CD14-positive monocyte (primary cell): ENCODE measurements around the gene IRF2BP2. TPM values are rescaled to one million over a fixed set of nuclear protein-coding genes. Genes with fewer than 3 reads are reported as not detected.

ENCODE experiments used
- DNase-seq, 3 donors: peaks; one replicate each; pipeline ENCODE4 v3.0.0-alpha.2; 2011 to 2022
- H2AFZ ChIP-seq: 2 replicates; pipeline ENCODE4 v1.6.0; 2012; ENCODE audit warnings: mild to moderate bottlenecking, low read depth, low read length, inconsistent platforms; ENCODE audit not compliant: insufficient read depth, poor library complexity, severe bottlenecking
- H3K27ac ChIP-seq, 2 donors: 1 replicate in 1 of 2; 2 replicates in 1 of 2; pipeline ENCODE4 v1.5.1; 2012 to 2013; ENCODE audit warnings: low read length in 2 of 2, control low read depth in 1 of 2, inconsistent platforms in 1 of 2, low read depth in 1 of 2, mild to moderate bottlenecking in 1 of 2
- H3K27me3 ChIP-seq, 2 donors: one replicate each; pipeline versions ENCODE4 v1.6.0 to v1.6.1; 2011 to 2013; ENCODE audit warnings: low read length in 2 of 2; ENCODE audit not compliant: control insufficient read depth in 2 of 2, insufficient read depth in 2 of 2
- H3K36me3 ChIP-seq, 2 donors: replicated peaks in 1 of 2; 1 replicate in 1 of 2; 2 replicates in 1 of 2; pipeline versions ENCODE4 v1.5.1 to v1.6.1; 2012 to 2013; ENCODE audit warnings: low read length in 2 of 2, control low read depth in 1 of 2, inconsistent platforms in 1 of 2, mild to moderate bottlenecking in 1 of 2; ENCODE audit not compliant: insufficient read depth in 2 of 2, control insufficient read depth in 1 of 2
- H3K4me1 ChIP-seq, 2 donors: 1 replicate in 1 of 2; 2 replicates in 1 of 2; pipeline versions ENCODE4 v1.5.1 to v1.6.1; 2012 to 2013; ENCODE audit warnings: low read length in 2 of 2, control low read depth in 1 of 2, inconsistent platforms in 1 of 2, mild to moderate bottlenecking in 1 of 2, moderate library complexity in 1 of 2; ENCODE audit not compliant: insufficient read depth in 2 of 2, control insufficient read depth in 1 of 2
- H3K4me2 ChIP-seq: replicated peaks from 2 replicates; pipeline ENCODE3; 2012; ENCODE audit warnings: low read length, moderate library complexity, mild to moderate bottlenecking; ENCODE audit not compliant: poor library complexity, severe bottlenecking; ENCODE audit errors: extremely low read depth
- H3K4me3 ChIP-seq, 3 experiments: fragments of 200-600 bp in 1 of 3; sonication (generic) in 1 of 3; replicated peaks in 1 of 3; 1 replicate in 2 of 3; 2 replicates in 1 of 3; pipeline ENCODE4 v1.5.1; 2011 to 2013; ENCODE audit warnings: low read length in 3 of 3, mild to moderate bottlenecking in 3 of 3, control low read depth in 2 of 3, low read depth in 2 of 3, inconsistent platforms in 1 of 3, moderate library complexity in 1 of 3
- H3K79me2 ChIP-seq: 2 replicates; pipeline ENCODE4 v1.6.0; 2012; ENCODE audit warnings: mild to moderate bottlenecking, control low read depth, inconsistent platforms, low read length, moderate library complexity; ENCODE audit not compliant: insufficient read depth
- H3K9ac ChIP-seq: 2 replicates; pipeline ENCODE4 v1.6.0; 2017; ENCODE audit warnings: low read length, mild to moderate bottlenecking; ENCODE audit not compliant: insufficient read depth, poor library complexity, severe bottlenecking
- H3K9me3 ChIP-seq, 2 donors: replicated peaks in 1 of 2; 1 replicate in 1 of 2; 2 replicates in 1 of 2; pipeline versions ENCODE4 v1.5.1 to v1.6.1; 2012 to 2013; ENCODE audit warnings: low read length in 2 of 2, control low read depth in 1 of 2; ENCODE audit not compliant: control insufficient read depth in 1 of 2, insufficient read depth in 1 of 2
- H4K20me1 ChIP-seq: 2 replicates; pipeline ENCODE4 v1.6.0; 2012; ENCODE audit warnings: mild to moderate bottlenecking, low read length, control low read depth, moderate library complexity; ENCODE audit not compliant: insufficient read depth
- H3K27ac Mint-ChIP-seq, 7 donors: one replicate each; pipeline ENCODE4 v1.8.0; 2020; ENCODE audit warnings: mild to moderate bottlenecking in 7 of 7, mixed read lengths in 7 of 7, moderate library complexity in 6 of 7, inconsistent platforms in 2 of 7
- H3K27me3 Mint-ChIP-seq, 3 donors: one replicate each; pipeline ENCODE4 v1.8.0; 2021 to 2022; ENCODE audit warnings: low read depth in 3 of 3, mild to moderate bottlenecking in 3 of 3, mixed read lengths in 3 of 3, moderate library complexity in 3 of 3, inconsistent platforms in 1 of 3
- H3K36me3 Mint-ChIP-seq, 2 donors: one replicate each; pipeline ENCODE4 v1.8.0; 2020; ENCODE audit warnings: mixed read lengths in 2 of 2, inconsistent platforms in 1 of 2, mild to moderate bottlenecking in 1 of 2
- H3K4me1 Mint-ChIP-seq: one replicate; pipeline ENCODE4 v1.8.0; 2020; ENCODE audit warnings: mild to moderate bottlenecking, mixed read lengths
- H3K4me3 Mint-ChIP-seq, 2 donors: one replicate each; pipeline ENCODE4 v1.8.0; 2020; ENCODE audit warnings: mild to moderate bottlenecking in 2 of 2, mixed read lengths in 2 of 2, moderate library complexity in 1 of 2
- H3K9me3 Mint-ChIP-seq, 7 donors: one replicate each; pipeline ENCODE4 v1.8.0; 2020 to 2022; ENCODE audit warnings: mixed read lengths in 7 of 7, mild to moderate bottlenecking in 6 of 7, moderate library complexity in 6 of 7, inconsistent platforms in 2 of 7
- CTCF ChIP-seq: fragments of 200-600 bp; IDR thresholded peaks from one replicate; pipeline ENCODE4 v1.8.0; 2022; ENCODE audit warnings: antibody characterized with exemption, mild to moderate bottlenecking
- WGBS: methylation state at CpG from one replicate; pipeline ENCODE4 v1.1.5; 2013; ENCODE audit warnings: missing lambda C conversion rate; ENCODE audit not compliant: insufficient coverage; 5-methylcytosine and 5-hydroxymethylcytosine counted together
- intact Hi-C, 2 donors: fragments of 100-400 bp; cut with micrococcal nuclease; formaldehyde crosslinking; loops; one replicate each; pipeline versions ENCODE4 v1.15.0 to v1.15.1; 2023
- polyA plus RNA-seq, 3 donors: library from polyadenylated mRNA; depleted of rRNA in 1 of 3; unstranded in 2 of 3; stranded (reverse) in 1 of 3; fragments of 300-500 nt in 2 of 3; fragments of >200 nt in 1 of 3; fragmentation: Illumina TruSeq in 2 of 3; gene quantifications; 1 replicate in 2 of 3; 2 replicates in 1 of 3; pipeline ENCODE4 v1.2.3, GENCODE V29; 2012 to 2021

IRF2BP2 gene
- polyA plus RNA-seq, 3 donors, result 22.4 to 656 (median 22.6) TPM

GRCh38 chr1:234602334-234603220 lies 7.4 kb downstream of the IRF2BP2 start:
- Histone ChIP-seq H3K27ac (peak overlapping the region; percentile 3 to 98), H3K9me3 (no peaks in the 10 kb centered on the region), H4K20me1 (peaks cover 72% of the 10 kb centered on the region), H2AFZ (no peak overlapping the region), H3K79me2 (peaks cover 78% of the 10 kb centered on the region), H3K4me1 (peaks cover 60 to 81% of the 10 kb centered on the region in 2 donors), H3K27me3 (no peaks in the 10 kb centered on the region), H3K9ac (peak overlapping the region; percentile 98), H3K36me3 (peaks cover 40 to 41% of the 10 kb centered on the region in 2 donors), H3K4me2 (peak overlapping the region; percentile 99), H3K4me3 (peak overlapping the region in 2 of 3 experiments; percentile 89 to 95)
- Mint-ChIP-seq H3K27ac (peak overlapping the region; percentile 92 to 100 (median 95)), H3K4me3 (peak overlapping the region; percentile 53 to 100), H3K9me3 (peaks cover 0 to 6% (median 0%) of the 10 kb centered on the region in 7 donors), H3K36me3 (peaks cover 52 to 54% of the 10 kb centered on the region in 2 donors), H3K27me3 (no peaks in the 10 kb centered on the region), H3K4me1 (peaks cover 41% of the 10 kb centered on the region)
- DNase-seq, result peak; percentile 79 to 86 (median 84)
- TF ChIP-seq CTCF, result no peak
- intact Hi-C loops, result loop anchor here (5.0 to 10.0 kb wide), 3 partner anchors 278 to 480 kb away; no protein-coding TSS in a partner anchor
- WGBS, result no CpG with 5 or more reads among the region's 7 CpGs

GRCh38 chr1:234601301-234602017 lies 8.5 kb downstream of the IRF2BP2 start:
- no peak for TF ChIP-seq CTCF
- WGBS, result no CpG with 5 or more reads among the region's 10 CpGs
- no peak overlapping the region for H3K9ac ChIP-seq
- Mint-ChIP-seq H3K27ac (peak overlapping the region; percentile 84 to 100 (median 92)), H3K4me3 (peak overlapping the region in 1 of 2 donors; percentile 100), H3K27me3 (no peaks in the 10 kb centered on the region), H3K4me1 (peaks cover 41% of the 10 kb centered on the region), H3K9me3 (peaks cover 0 to 2% (median 0%) of the 10 kb centered on the region in 7 donors), H3K36me3 (peaks cover 41 to 44% of the 10 kb centered on the region in 2 donors)
- peak overlapping the region; percentile 34 to 98 for H3K27ac ChIP-seq
- H3K36me3 ChIP-seq, result peaks cover 29 to 30% of the 10 kb centered on the region in 2 donors
- peak overlapping the region in 1 of 3 experiments; percentile 95 for H3K4me3 ChIP-seq
- peak in 2 of 3 donors; percentile 58 for DNase-seq
- H3K79me2 ChIP-seq, result peaks cover 66% of the 10 kb centered on the region
- H4K20me1 ChIP-seq, result peaks cover 61% of the 10 kb centered on the region
- H2AFZ ChIP-seq, result no peak overlapping the region
- peak overlapping the region; percentile 99 for H3K4me2 ChIP-seq
- H3K27me3 ChIP-seq, result no peaks in the 10 kb centered on the region
- no peaks in the 10 kb centered on the region for H3K9me3 ChIP-seq
- intact Hi-C loops, result loop anchor here (2.0 to 10.0 kb wide), 4 partner anchors 103 to 481 kb away; no protein-coding TSS in a partner anchor
- peaks cover 57 to 75% of the 10 kb centered on the region in 2 donors for H3K4me1 ChIP-seq
